SKM-1 treated with dmso at 0.1 percent for 144 hours (cell line): ENCODE results near the gene MEIS2.

Source experiments
- DNase-seq: peaks from one replicate; lab custom pipeline; 2025; ENCODE audit not compliant: unreplicated experiment; lab: John Stamatoyannopoulos, UW

MEIS2 gene

GRCh38 chr15:37077623-37078351, 22.6 kb downstream of the MEIS2 start:
- DNase-seq = no peak

- no peak for DNase-seq
Measured at GRCh38 chr15:37076543-37076942, 23.8 kb downstream of the MEIS2 start.

GRCh38 chr15:37075777-37076176, 24.6 kb downstream of the MEIS2 start:
- DNase-seq = no peak

- no peak for DNase-seq
Measured at GRCh38 chr15:37072181-37072580, 28.2 kb downstream of the MEIS2 start.

GRCh38 chr15:37071134-37071533, 29.2 kb downstream of the MEIS2 start:
- DNase-seq = no peak

- no peak for DNase-seq
Measured at GRCh38 chr15:37070686-37071085, 29.7 kb downstream of the MEIS2 start.

- DNase-seq = no peak
Measured at GRCh38 chr15:37061996-37062395, 38.4 kb downstream of the MEIS2 start.

GRCh38 chr15:37059086-37059485, 41.3 kb downstream of the MEIS2 start:
- no peak for DNase-seq

GRCh38 chr15:37058316-37058985, 41.9 kb downstream of the MEIS2 start:
- DNase-seq = no peak

GRCh38 chr15:37057831-37058230, 42.5 kb downstream of the MEIS2 start:
- DNase-seq = no peak

GRCh38 chr15:37057256-37057655, 43.1 kb downstream of the MEIS2 start:
- DNase-seq = no peak

GRCh38 chr15:37056177-37057121, 43.9 kb downstream of the MEIS2 start:
- DNase-seq = no peak

- DNase-seq = no peak
Measured at GRCh38 chr15:37055481-37055880, 44.9 kb downstream of the MEIS2 start.

- DNase-seq = no peak
Measured at GRCh38 chr15:37054336-37054735, 46.0 kb downstream of the MEIS2 start.

GRCh38 chr15:37053166-37053565, 47.2 kb downstream of the MEIS2 start:
- no peak for DNase-seq

- DNase-seq = no peak
Measured at GRCh38 chr15:37050345-37050744, 50.0 kb downstream of the MEIS2 start.

- DNase-seq = no peak
Measured at GRCh38 chr15:37046876-37047614, 53.3 kb downstream of the MEIS2 start.

GRCh38 chr15:37045859-37046740, 54.2 kb downstream of the MEIS2 start:
- DNase-seq = no peak

GRCh38 chr15:37044915-37045648, 55.3 kb downstream of the MEIS2 start:
- no peak for DNase-seq
